Mucosa of descending colon (tissue), 3 donors: ENCODE results near the gene ARMH2. TPM values are rescaled to one million over a fixed set of nuclear protein-coding genes. Genes with fewer than 3 reads are reported as not detected.

Experiments used
- ATAC-seq: fragments of 200-7000 bp; cut with Tn5 transposase; one replicate; pipeline ENCODE4 v1.9.1; 2020; ENCODE audit warnings: mild to moderate bottlenecking, moderate library complexity
- DNase-seq, 3 donors: peaks; one replicate each; pipeline ENCODE4 v3.0.0-alpha.2; 2020
- H3K36me3 ChIP-seq: fragments of 200-600 bp; one replicate; pipeline ENCODE4 v1.8.0; 2021; ENCODE audit warnings: low read depth, mild to moderate bottlenecking
- H3K4me1 ChIP-seq: fragments of 200-600 bp; one replicate; pipeline ENCODE4 v1.8.0; 2021; ENCODE audit warnings: low read depth, mild to moderate bottlenecking
- H3K4me3 ChIP-seq: fragments of 200-600 bp; one replicate; pipeline ENCODE4 v1.8.0; 2021; ENCODE audit warnings: mild to moderate bottlenecking
- H3K9me3 ChIP-seq: fragments of 200-600 bp; one replicate; pipeline ENCODE4 v1.8.0; 2021; ENCODE audit warnings: mild to moderate bottlenecking
- CTCF ChIP-seq: fragments of 200-600 bp; IDR thresholded peaks from one replicate; pipeline ENCODE4 v1.8.0; 2022; ENCODE audit warnings: antibody characterized with exemption, mild to moderate bottlenecking
- intact Hi-C, 2 donors: fragments of 100-400 bp; cut with DNase I in 1 of 2; cut with micrococcal nuclease in 1 of 2; formaldehyde crosslinking; loops; one replicate each; pipeline versions ENCODE4 v1.11.0 to v1.11.1; 2022; cut with DNase I, micrococcal nuclease
- long read RNA-seq, 2 donors: library from polyadenylated mRNA; unstranded; transcript quantifications; one replicate each; pipeline ENCODE4 v2.0.0, GENCODE V29; 2019 to 2021
- total RNA-seq, 3 donors: library from RNA; stranded (reverse); fragmentation: NEBNext Ultra II Directional in 2 of 3; extraction: Animal tissue kit (Norgen Biotek cat#: 25700) in 2 of 3; gene quantifications; one replicate each; pipeline versions ENCODE4 v1.2.1 to v1.2.4, GENCODE V29; 2021 to 2023
- donor health status: DM: no; HTN: no; CAD: no; lungs with moderate emphysema.
- donor health status: DM: no; HTN: no; CAD: no.
- donor health status: DM: no; HTN: yes; CAD: no.

The ARMH2 gene
- total RNA-seq = not detected
- long read RNA-seq, donor 1 = 0 reads
- long read RNA-seq, donor 2 = 0 reads

- TF ChIP-seq CTCF = no peak
- Histone ChIP-seq H3K4me3 (no peak within 1 kb of the TSS), H3K9me3 (no peaks in the 10 kb centered on the region), H3K36me3 (no peaks in the 10 kb centered on the region), H3K4me1 (no peaks in the 10 kb centered on the region)
- no peak for ATAC-seq
- no peak for DNase-seq
- intact Hi-C loops = no loop called here
These were observed at the start of gene ARMH2 for GRCh38 chr6:24798740-24799540. Gene ARMH2 (minus strand): TSS chr6:24798917. CDS start chr6:24798857, 60 bp downstream.

GRCh38 chr6:24848461-24848860, 49.7 kb upstream of the ARMH2 start:
- ATAC-seq (no peak), DNase-seq (no peak)
- Histone ChIP-seq H3K4me1 (no peaks in the 10 kb centered on the region), H3K36me3 (no peaks in the 10 kb centered on the region), H3K4me3 (no peak overlapping the region), H3K9me3 (no peaks in the 10 kb centered on the region)
- no peak for TF ChIP-seq CTCF
- intact Hi-C loops = no loop called here

- Histone ChIP-seq H3K4me1 (no peaks in the 10 kb centered on the region), H3K9me3 (no peaks in the 10 kb centered on the region), H3K36me3 (no peaks in the 10 kb centered on the region), H3K4me3 (no peak overlapping the region)
- TF ChIP-seq CTCF = no peak
- intact Hi-C loops = no loop called here
- no peak for ATAC-seq
- no peak for DNase-seq
These were observed 48.7 kb upstream of the ARMH2 start for GRCh38 chr6:24847402-24847801.

GRCh38 chr6:24845578-24845977, 46.9 kb upstream of the ARMH2 start:
- H3K36me3 ChIP-seq = no peaks in the 10 kb centered on the region
- H3K9me3 ChIP-seq = no peaks in the 10 kb centered on the region
- intact Hi-C loops = no loop called here
- no peak overlapping the region for H3K4me3 ChIP-seq
- ATAC-seq (no peak), DNase-seq (no peak)
- no peak for TF ChIP-seq CTCF
- H3K4me1 ChIP-seq = no peaks in the 10 kb centered on the region

GRCh38 chr6:24844903-24845302, 46.2 kb upstream of the ARMH2 start:
- no peak for TF ChIP-seq CTCF
- no peaks in the 10 kb centered on the region for H3K9me3 ChIP-seq
- no peaks in the 10 kb centered on the region for H3K4me1 ChIP-seq
- intact Hi-C loops = no loop called here
- no peak overlapping the region for H3K4me3 ChIP-seq
- H3K36me3 ChIP-seq = no peaks in the 10 kb centered on the region
- no peak for ATAC-seq
- no peak for DNase-seq
